IMR-90 (cell line): ENCODE measurements around the gene SH3BGRL3. TPM values are rescaled to one million over a fixed set of nuclear protein-coding genes. Genes with fewer than 3 reads are reported as not detected.

Source experiments
- ATAC-seq: fragments of 200-7000 bp; cut with Tn5 transposase; 2 replicates; pipeline ENCODE4 v1.9.1; 2020; ENCODE audit warnings: low read depth, mild to moderate bottlenecking, moderate library complexity
- BruUV-seq: library from RNA; stranded (reverse); fragments of 400-500 nt; replicated peaks from 2 replicates; lab custom pipeline; 2021; lab: Mats Ljungman, UMichigan
- CTCF ChIA-PET: fragments of 300-600 bp; formaldehyde crosslinking; extraction: SDS; loops from one replicate; lab custom pipeline; 2021; ENCODE audit warnings: antibody characterized with exemption; lab: Yijun Ruan, JAX
- POLR2A ChIA-PET: fragments of 300-600 bp; sonication (Branson Sonifier 250); formaldehyde crosslinking; loops from one replicate; lab custom pipeline; 2022; ENCODE audit warnings: antibody characterized with exemption; ENCODE audit not compliant: unreplicated experiment; lab: Charles Lee
- DNase-seq: peaks from one replicate; pipeline ENCODE4 v3.0.0; 2013
- H2AFZ ChIP-seq: replicated peaks from 2 replicates; pipeline ENCODE3; 2013; ENCODE audit warnings: low read length, mild to moderate bottlenecking; ENCODE audit not compliant: poor library complexity
- H2AK5ac ChIP-seq: 2 replicates; pipeline ENCODE4 v1.6.1; 2013; ENCODE audit warnings: low read depth, low read length, inconsistent platforms
- H2AK9ac ChIP-seq: replicated peaks from 2 replicates; pipeline ENCODE3; 2013; ENCODE audit warnings: mild to moderate bottlenecking, low read depth, low read length, moderate library complexity; ENCODE audit not compliant: poor library complexity
- H2BK120ac ChIP-seq: 2 replicates; pipeline ENCODE4 v1.6.1; 2013; ENCODE audit warnings: low read depth, low read length, inconsistent platforms
- H2BK15ac ChIP-seq: 3 replicates; pipeline ENCODE4 v1.6.1; 2013; ENCODE audit warnings: low read depth, low read length, inconsistent platforms
- H2BK20ac ChIP-seq: 2 replicates; pipeline ENCODE4 v1.6.1; 2013; ENCODE audit warnings: low read depth, mild to moderate bottlenecking, inconsistent platforms, low read length, moderate library complexity
- H2BK5ac ChIP-seq: 2 replicates; pipeline ENCODE4 v1.6.1; 2013; ENCODE audit warnings: mild to moderate bottlenecking, low read depth, low read length, inconsistent platforms; ENCODE audit not compliant: poor library complexity, severe bottlenecking
- H3K14ac ChIP-seq: replicated peaks from 2 replicates; pipeline ENCODE4 v1.6.1; 2013; ENCODE audit warnings: low read depth, low read length, inconsistent platforms
- H3K18ac ChIP-seq: 2 replicates; pipeline ENCODE4 v1.6.1; 2013; ENCODE audit warnings: low read depth, low read length, control low read depth
- H3K23ac ChIP-seq: 2 replicates; pipeline ENCODE4 v1.6.1; 2013; ENCODE audit warnings: low read depth, low read length, inconsistent platforms
- H3K27ac ChIP-seq: 2 replicates; pipeline ENCODE4 v1.5.1; 2013; ENCODE audit warnings: mild to moderate bottlenecking, control low read depth, low read length; ENCODE audit not compliant: insufficient read depth
- H3K27me3 ChIP-seq: 2 replicates; pipeline ENCODE4 v1.6.1; 2013; ENCODE audit warnings: low read length; ENCODE audit not compliant: control insufficient read depth, insufficient read depth
- H3K36me3 ChIP-seq: 2 replicates; pipeline ENCODE4 v1.6.1; 2013; ENCODE audit warnings: low read length, mixed read lengths; ENCODE audit not compliant: control insufficient read depth, insufficient read depth
- H3K4ac ChIP-seq: 2 replicates; pipeline ENCODE4 v1.6.1; 2013; ENCODE audit warnings: low read depth, low read length, inconsistent platforms
- H3K4me1 ChIP-seq: 2 replicates; pipeline ENCODE4 v1.6.1; 2013; ENCODE audit warnings: low read length, mixed read lengths; ENCODE audit not compliant: control insufficient read depth, insufficient read depth
- H3K4me2 ChIP-seq: 2 replicates; pipeline ENCODE4 v1.6.1; 2013; ENCODE audit warnings: low read depth, mild to moderate bottlenecking, control low read depth, low read length, moderate library complexity
- H3K4me3 ChIP-seq: 2 replicates; pipeline ENCODE4 v1.5.1; 2013; ENCODE audit warnings: low read depth, mild to moderate bottlenecking, control low read depth, low read length, moderate library complexity; ENCODE audit not compliant: insufficient read depth
- H3K56ac ChIP-seq: 2 replicates; pipeline ENCODE4 v1.6.1; 2013; ENCODE audit warnings: low read length, inconsistent platforms; ENCODE audit not compliant: insufficient read depth; ENCODE audit errors: extremely low read depth
- H3K79me1 ChIP-seq, 2 experiments: 2 replicates each; pipeline ENCODE4 v1.6.1; 2013; ENCODE audit warnings: low read length in 2 of 2, inconsistent platforms in 1 of 2, low read depth in 1 of 2
- H3K9ac ChIP-seq: 2 replicates; pipeline ENCODE4 v1.6.1; 2013; ENCODE audit warnings: low read depth, low read length, control low read depth
- H3K9me1 ChIP-seq: 2 replicates; pipeline ENCODE4 v1.6.1; 2013; ENCODE audit warnings: low read length, inconsistent platforms; ENCODE audit not compliant: insufficient read depth
- H3K9me3 ChIP-seq: 2 replicates; pipeline ENCODE4 v1.6.1; 2013; ENCODE audit warnings: low read length; ENCODE audit not compliant: control insufficient read depth, insufficient read depth
- H4K20me1 ChIP-seq: 2 replicates; pipeline ENCODE4 v1.6.1; 2013; ENCODE audit warnings: low read length, inconsistent platforms; ENCODE audit not compliant: insufficient read depth
- H4K5ac ChIP-seq: 2 replicates; pipeline ENCODE4 v1.6.1; 2013; ENCODE audit warnings: mild to moderate bottlenecking, low read depth, low read length, control low read depth
- H4K8ac ChIP-seq, 2 experiments: 2 replicates each; pipeline ENCODE4 v1.6.1; 2013; ENCODE audit warnings: low read depth in 2 of 2, low read length in 2 of 2, control low read depth in 1 of 2, inconsistent platforms in 1 of 2
- H4K91ac ChIP-seq: 2 replicates; pipeline ENCODE4 v1.6.1; 2013; ENCODE audit warnings: low read depth, low read length, inconsistent platforms; ENCODE audit not compliant: insufficient read depth
- BHLHE40 ChIP-seq: fragments of 150-350 bp; IDR thresholded peaks from 2 replicates; pipeline ENCODE4 v1.6.1; 2016; ENCODE audit warnings: mild to moderate bottlenecking, low read depth, low read length
- CEBPB ChIP-seq: IDR thresholded peaks from 2 replicates; pipeline ENCODE4 v1.6.1; 2012; ENCODE audit warnings: low read depth, low read length, improper control_type of control experiment
- FOS ChIP-seq: fragments of 150-350 bp; IDR thresholded peaks from 2 replicates; pipeline ENCODE4 v1.6.1; 2016; ENCODE audit warnings: low read depth, low read length
- MAFK ChIP-seq: IDR thresholded peaks from 2 replicates; pipeline ENCODE4 v1.6.1; 2012; ENCODE audit warnings: low read depth, low read length, improper control_type of control experiment
- MAZ ChIP-seq: IDR thresholded peaks from 2 replicates; pipeline ENCODE4 v1.6.1; 2012; ENCODE audit warnings: low read depth, mild to moderate bottlenecking, low read length, improper control_type of control experiment, moderate library complexity, borderline replicate concordance
- MXI1 ChIP-seq: IDR thresholded peaks from 2 replicates; pipeline ENCODE4 v1.6.1; 2012; ENCODE audit warnings: low read depth, mild to moderate bottlenecking, low read length, moderate library complexity, borderline replicate concordance
- NFE2L2 ChIP-seq: fragments of 150-350 bp; IDR thresholded peaks from 2 replicates; pipeline ENCODE4 v1.6.1; 2016; ENCODE audit warnings: low read depth, mild to moderate bottlenecking, low read length
- RAD21 ChIP-seq: IDR thresholded peaks from 2 replicates; pipeline ENCODE4 v1.6.1; 2012; ENCODE audit warnings: low read length, improper control_type of control experiment
- RCOR1 ChIP-seq: IDR thresholded peaks from 2 replicates; pipeline ENCODE4 v1.6.1; 2012; ENCODE audit warnings: mild to moderate bottlenecking, low read length, improper control_type of control experiment; ENCODE audit not compliant: insufficient replicate concordance
- RFX5 ChIP-seq: IDR thresholded peaks from 2 replicates; pipeline ENCODE4 v1.8.0; 2012; ENCODE audit warnings: low read depth, mild to moderate bottlenecking, low read length, moderate library complexity
- SMC3 ChIP-seq: fragments of 150-350 bp; IDR thresholded peaks from 2 replicates; pipeline ENCODE4 v1.6.1; 2016; ENCODE audit warnings: low read depth, mild to moderate bottlenecking, antibody characterized with exemption, low read length, moderate library complexity
- WGBS, 2 experiments: methylation state at CpG; one replicate each; pipeline versions ENCODE4 v1.1.5 to v1.1.7; 2013; ENCODE audit warnings: missing lambda C conversion rate in 2 of 2; ENCODE audit not compliant: insufficient read length in 1 of 2; ENCODE audit errors: extremely low coverage in 2 of 2; 5-methylcytosine and 5-hydroxymethylcytosine counted together
- dilution Hi-C: fragments of 300-500 bp; cut with HindIII; formaldehyde crosslinking; loops from one replicate; pipeline ENCODE4 v1.14.3; 2018; ENCODE audit warnings: low sequenced_read_pairs; ENCODE audit not compliant: unreplicated experiment
- in situ Hi-C: fragments of 300-500 bp; cut with MboI; formaldehyde crosslinking; loops from 3 replicates; pipeline ENCODE4 v1.14.3; 2019; ENCODE audit warnings: low sequenced_read_pairs, inconsistent platforms, mixed read lengths
- intact Hi-C: fragments of 100-400 bp; cut with micrococcal nuclease; formaldehyde crosslinking; loops from 2 replicates; pipeline ENCODE4 v1.10.0; 2022
- polyA plus RNA-seq, 3 experiments: library from polyadenylated mRNA; depleted of rRNA; stranded (reverse); fragments of >200 nt; gene quantifications; 2 replicates each; pipeline ENCODE4 v1.2.3, GENCODE V29; 2012; ENCODE audit warnings: low replicate concordance in 1 of 3
- total RNA-seq: library from RNA; depleted of rRNA; stranded (reverse); fragments of >200 nt; gene quantifications from 2 replicates; pipeline ENCODE4 v1.2.3, GENCODE V29; 2012
- TF ChIP-seq, protein P1 (sequence below): fragments of 150-350 bp; IDR thresholded peaks from 2 replicates; pipeline ENCODE4 v1.6.1; 2017; ENCODE audit warnings: mild to moderate bottlenecking, antibody characterized with exemption, low read length, low read depth

The SH3BGRL3 gene
- total and polyA plus RNA-seq, 2 of the 4 experiments (the other 2 are of a cell fraction): 35.0 to 483 TPM

DNA sequence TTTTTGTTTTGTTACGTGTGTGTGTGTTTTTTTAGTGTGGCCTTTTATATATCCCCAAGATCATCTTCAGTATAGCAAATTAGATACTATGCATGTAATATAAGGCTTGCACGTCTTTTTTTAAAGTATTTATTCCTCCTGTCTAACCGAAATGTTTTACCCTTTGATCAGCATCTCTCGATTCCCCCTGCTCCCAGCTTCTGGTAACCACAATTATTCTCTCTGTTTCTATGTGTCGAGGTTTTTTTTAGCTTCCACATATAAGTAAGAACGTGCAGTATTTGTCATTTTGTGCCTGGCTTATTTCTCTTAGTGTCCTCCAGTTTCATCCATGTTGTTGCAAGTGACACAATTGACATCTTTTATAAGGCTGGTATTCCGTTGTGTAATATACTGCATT lies 27.2 kb upstream of the SH3BGRL3 start:
- peaks cover 12 to 21% of the 10 kb centered on the region in 2 experiments; a peak in 3 of 4 replicates for H3K79me1 ChIP-seq
- no peak overlapping the region for H3K27ac ChIP-seq
- TF ChIP-seq MAFK (no peak), RFX5 (no peak), MAZ (no peak), RAD21 (no peak), BHLHE40 (no peak), MXI1 (no peak), CEBPB (no peak), SMC3 (no peak), RCOR1 (no peak), FOS (no peak), NFE2L2 (no peak)
- TF ChIP-seq, protein P1, sequence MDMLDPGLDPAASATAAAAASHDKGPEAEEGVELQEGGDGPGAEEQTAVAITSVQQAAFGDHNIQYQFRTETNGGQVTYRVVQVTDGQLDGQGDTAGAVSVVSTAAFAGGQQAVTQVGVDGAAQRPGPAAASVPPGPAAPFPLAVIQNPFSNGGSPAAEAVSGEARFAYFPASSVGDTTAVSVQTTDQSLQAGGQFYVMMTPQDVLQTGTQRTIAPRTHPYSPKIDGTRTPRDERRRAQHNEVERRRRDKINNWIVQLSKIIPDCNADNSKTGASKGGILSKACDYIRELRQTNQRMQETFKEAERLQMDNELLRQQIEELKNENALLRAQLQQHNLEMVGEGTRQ: no peak
- no peaks in the 10 kb centered on the region for H4K20me1 ChIP-seq
- no peak overlapping the region for H2AK5ac ChIP-seq
- ATAC-seq: no peak
- no peak overlapping the region for H2BK20ac ChIP-seq
- no peak overlapping the region for H3K4me3 ChIP-seq
- H3K23ac ChIP-seq: no peak overlapping the region
- no peaks in the 10 kb centered on the region for H3K9me3 ChIP-seq
- H3K9me1 ChIP-seq: peaks cover 3% of the 10 kb centered on the region; the same call in 1 of the 2 replicates
- POLR2A ChIA-PET: no interaction called here
- no peak overlapping the region for H3K56ac ChIP-seq
- H4K8ac ChIP-seq: no peak overlapping the region
- H3K14ac ChIP-seq: no peak overlapping the region
- H2AK9ac ChIP-seq: no peak overlapping the region
- no peak for DNase-seq
- in situ Hi-C loops: no loop called here
- intact Hi-C loops: no loop called here
- no peak overlapping the region for H2BK120ac ChIP-seq
- no peak overlapping the region for H3K18ac ChIP-seq
- WGBS, 2 experiments: 100% methylated on average over 2 of the region's 7 CpGs; no CpG with 5 or more reads in 1 of the 2 experiments
- H3K4ac ChIP-seq: no peak overlapping the region
- no peak overlapping the region for H2AFZ ChIP-seq
- BruUV-seq: no TSS peak
- H3K9ac ChIP-seq: no peak overlapping the region
- H3K4me1 ChIP-seq: no peaks in the 10 kb centered on the region
- H3K4me2 ChIP-seq: no peak overlapping the region
- dilution Hi-C loops: no loop called here
- no peak overlapping the region for H2BK15ac ChIP-seq
- no peak overlapping the region for H2BK5ac ChIP-seq
- H4K91ac ChIP-seq: no peak overlapping the region
- H3K36me3 ChIP-seq: peaks cover 10% of the 10 kb centered on the region
- no peaks in the 10 kb centered on the region for H3K27me3 ChIP-seq
- CTCF ChIA-PET: no interaction called here
- no peak overlapping the region for H4K5ac ChIP-seq
